ENCODE results near the gene DYNC1LI1.

The DYNC1LI1 gene

GRCh38 chr3:32508711-32509110, 61.9 kb downstream of the DYNC1LI1 start:
- Histone ChIP-seq H3K4me1 (ENCODE audit: control insufficient read depth, insufficient read depth, low read length) (no peaks in the 10 kb centered on the region), H3K9me3 (ENCODE audit: control insufficient read depth, low read length) (no peaks in the 10 kb centered on the region), H3K36me3 (ENCODE audit: control insufficient read depth, insufficient read depth, low read length) (no peaks in the 10 kb centered on the region), H3K27ac (ENCODE audit: insufficient read depth, low read depth, low read length, poor library complexity, severe bottlenecking) (no peak overlapping the region), H3K4me3 (ENCODE audit: insufficient read depth, low read depth, low read length) (no peak overlapping the region), H3K27me3 (ENCODE audit: control insufficient read depth, insufficient read depth, low read length, poor library complexity, severe bottlenecking) (no peaks in the 10 kb centered on the region)
- 92 to 94% methylated on average over 7 of the region's 7 CpGs for WGBS, 2 experiments

GRCh38 chr3:32506466-32506865, 64.2 kb downstream of the DYNC1LI1 start:
- H3K9me3 ChIP-seq (ENCODE audit: control insufficient read depth, low read length): no peaks in the 10 kb centered on the region
- no peaks in the 10 kb centered on the region for H3K4me1 ChIP-seq (ENCODE audit: control insufficient read depth, insufficient read depth, low read length)
- WGBS, 2 experiments: 87 to 92% methylated on average over 2 to 3 of the region's 4 CpGs
- no peaks in the 10 kb centered on the region for H3K36me3 ChIP-seq (ENCODE audit: control insufficient read depth, insufficient read depth, low read length)
- H3K27ac ChIP-seq (ENCODE audit: insufficient read depth, low read depth, low read length, poor library complexity, severe bottlenecking): no peak overlapping the region
- H3K4me3 ChIP-seq (ENCODE audit: insufficient read depth, low read depth, low read length): no peak overlapping the region
- H3K27me3 ChIP-seq (ENCODE audit: control insufficient read depth, insufficient read depth, low read length, poor library complexity, severe bottlenecking): no peaks in the 10 kb centered on the region

GRCh38 chr3:32502946-32503286, 67.7 kb downstream of the DYNC1LI1 start:
- Histone ChIP-seq H3K4me3 (ENCODE audit: insufficient read depth, low read depth, low read length) (peak overlapping the region; percentile 73), H3K27me3 (ENCODE audit: control insufficient read depth, insufficient read depth, low read length, poor library complexity, severe bottlenecking) (no peaks in the 10 kb centered on the region), H3K27ac (ENCODE audit: insufficient read depth, low read depth, low read length, poor library complexity, severe bottlenecking) (no peak overlapping the region), H3K4me1 (ENCODE audit: control insufficient read depth, insufficient read depth, low read length) (no peaks in the 10 kb centered on the region), H3K9me3 (ENCODE audit: control insufficient read depth, low read length) (no peaks in the 10 kb centered on the region), H3K36me3 (ENCODE audit: control insufficient read depth, insufficient read depth, low read length) (no peaks in the 10 kb centered on the region)
- WGBS, 2 experiments: 33 to 38% methylated on average over 6 of the region's 6 CpGs

- Histone ChIP-seq H3K9me3 (ENCODE audit: control insufficient read depth, low read length) (no peaks in the 10 kb centered on the region), H3K4me1 (ENCODE audit: control insufficient read depth, insufficient read depth, low read length) (no peaks in the 10 kb centered on the region), H3K27me3 (ENCODE audit: control insufficient read depth, insufficient read depth, low read length, poor library complexity, severe bottlenecking) (no peaks in the 10 kb centered on the region), H3K27ac (ENCODE audit: insufficient read depth, low read depth, low read length, poor library complexity, severe bottlenecking) (peak within 1 kb of the TSS; percentile 77), H3K36me3 (ENCODE audit: control insufficient read depth, insufficient read depth, low read length) (no peaks in the 10 kb centered on the region), H3K4me3 (ENCODE audit: insufficient read depth, low read depth, low read length) (peak within 1 kb of the TSS; percentile 73)
- 0% methylated on average over 61 of the region's 61 CpGs for WGBS, 2 experiments
These were observed 68.3 kb downstream of the DYNC1LI1 start, which contains the start of gene CMTM6 for GRCh38 chr3:32502118-32502945. CMTM6 (minus strand) TSS chr3:32502852; CDS start chr3:32502745, 107 bp downstream.

GRCh38 chr3:32501783-32502117, 68.9 kb downstream of the DYNC1LI1 start:
- Histone ChIP-seq H3K36me3 (ENCODE audit: control insufficient read depth, insufficient read depth, low read length) (no peaks in the 10 kb centered on the region), H3K4me3 (ENCODE audit: insufficient read depth, low read depth, low read length) (peak overlapping the region; percentile 73), H3K27me3 (ENCODE audit: control insufficient read depth, insufficient read depth, low read length, poor library complexity, severe bottlenecking) (no peaks in the 10 kb centered on the region), H3K27ac (ENCODE audit: insufficient read depth, low read depth, low read length, poor library complexity, severe bottlenecking) (peak overlapping the region; percentile 77), H3K9me3 (ENCODE audit: control insufficient read depth, low read length) (no peaks in the 10 kb centered on the region), H3K4me1 (ENCODE audit: control insufficient read depth, insufficient read depth, low read length) (no peaks in the 10 kb centered on the region)
- WGBS, 2 experiments: 13 to 20% methylated on average over 3 to 4 of the region's 4 CpGs

- no peaks in the 10 kb centered on the region for H3K4me1 ChIP-seq (ENCODE audit: control insufficient read depth, insufficient read depth, low read length)
- peak overlapping the region; percentile 73 for H3K4me3 ChIP-seq (ENCODE audit: insufficient read depth, low read depth, low read length)
- H3K9me3 ChIP-seq (ENCODE audit: control insufficient read depth, low read length): no peaks in the 10 kb centered on the region
- no peaks in the 10 kb centered on the region for H3K36me3 ChIP-seq (ENCODE audit: control insufficient read depth, insufficient read depth, low read length)
- no peak overlapping the region for H3K27ac ChIP-seq (ENCODE audit: insufficient read depth, low read depth, low read length, poor library complexity, severe bottlenecking)
- 82 to 83% methylated on average over 24 of the region's 25 CpGs for WGBS, 2 experiments
- no peaks in the 10 kb centered on the region for H3K27me3 ChIP-seq (ENCODE audit: control insufficient read depth, insufficient read depth, low read length, poor library complexity, severe bottlenecking)
These were observed 69.5 kb downstream of the DYNC1LI1 start for GRCh38 chr3:32500880-32501782.

- H3K4me3 ChIP-seq (ENCODE audit: insufficient read depth, low read depth, low read length): no peak overlapping the region
- no peaks in the 10 kb centered on the region for H3K4me1 ChIP-seq (ENCODE audit: control insufficient read depth, insufficient read depth, low read length)
- no peaks in the 10 kb centered on the region for H3K36me3 ChIP-seq (ENCODE audit: control insufficient read depth, insufficient read depth, low read length)
- 100% methylated on average over 1 of the region's 2 CpGs; no CpG with 5 or more reads in 1 of the 2 experiments for WGBS, 2 experiments
- H3K27ac ChIP-seq (ENCODE audit: insufficient read depth, low read depth, low read length, poor library complexity, severe bottlenecking): no peak overlapping the region
- no peaks in the 10 kb centered on the region for H3K9me3 ChIP-seq (ENCODE audit: control insufficient read depth, low read length)
- no peaks in the 10 kb centered on the region for H3K27me3 ChIP-seq (ENCODE audit: control insufficient read depth, insufficient read depth, low read length, poor library complexity, severe bottlenecking)
These were observed 70.4 kb downstream of the DYNC1LI1 start for GRCh38 chr3:32500231-32500630.

GRCh38 chr3:32499585-32499984, 71.1 kb downstream of the DYNC1LI1 start:
- no peak overlapping the region for H3K4me3 ChIP-seq (ENCODE audit: insufficient read depth, low read depth, low read length)
- H3K36me3 ChIP-seq (ENCODE audit: control insufficient read depth, insufficient read depth, low read length): no peaks in the 10 kb centered on the region
- no peaks in the 10 kb centered on the region for H3K27me3 ChIP-seq (ENCODE audit: control insufficient read depth, insufficient read depth, low read length, poor library complexity, severe bottlenecking)
- 91 to 94% methylated on average over 1 of the region's 2 CpGs for WGBS, 2 experiments
- no peaks in the 10 kb centered on the region for H3K9me3 ChIP-seq (ENCODE audit: control insufficient read depth, low read length)
- H3K27ac ChIP-seq (ENCODE audit: insufficient read depth, low read depth, low read length, poor library complexity, severe bottlenecking): no peak overlapping the region
- no peaks in the 10 kb centered on the region for H3K4me1 ChIP-seq (ENCODE audit: control insufficient read depth, insufficient read depth, low read length)

GRCh38 chr3:32498992-32499391, 71.7 kb downstream of the DYNC1LI1 start:
- H3K27ac ChIP-seq (ENCODE audit: insufficient read depth, low read depth, low read length, poor library complexity, severe bottlenecking): no peak overlapping the region
- no peak overlapping the region for H3K4me3 ChIP-seq (ENCODE audit: insufficient read depth, low read depth, low read length)
- no peaks in the 10 kb centered on the region for H3K9me3 ChIP-seq (ENCODE audit: control insufficient read depth, low read length)
- 92 to 95% methylated on average over 3 of the region's 3 CpGs for WGBS, 2 experiments
- no peaks in the 10 kb centered on the region for H3K4me1 ChIP-seq (ENCODE audit: control insufficient read depth, insufficient read depth, low read length)
- H3K27me3 ChIP-seq (ENCODE audit: control insufficient read depth, insufficient read depth, low read length, poor library complexity, severe bottlenecking): no peaks in the 10 kb centered on the region
- H3K36me3 ChIP-seq (ENCODE audit: control insufficient read depth, insufficient read depth, low read length): no peaks in the 10 kb centered on the region

- 95 to 100% methylated on average over 2 of the region's 3 CpGs for WGBS, 2 experiments
- no peak overlapping the region for H3K4me3 ChIP-seq (ENCODE audit: insufficient read depth, low read depth, low read length)
- no peak overlapping the region for H3K27ac ChIP-seq (ENCODE audit: insufficient read depth, low read depth, low read length, poor library complexity, severe bottlenecking)
- H3K36me3 ChIP-seq (ENCODE audit: control insufficient read depth, insufficient read depth, low read length): no peaks in the 10 kb centered on the region
- no peaks in the 10 kb centered on the region for H3K9me3 ChIP-seq (ENCODE audit: control insufficient read depth, low read length)
- no peaks in the 10 kb centered on the region for H3K4me1 ChIP-seq (ENCODE audit: control insufficient read depth, insufficient read depth, low read length)
- no peaks in the 10 kb centered on the region for H3K27me3 ChIP-seq (ENCODE audit: control insufficient read depth, insufficient read depth, low read length, poor library complexity, severe bottlenecking)
These were observed 72.4 kb downstream of the DYNC1LI1 start for GRCh38 chr3:32498252-32498651.
